Measurements from ENCODE around the gene DIAPH3. TPM values are rescaled to one million over a fixed set of nuclear protein-coding genes. Genes with fewer than 3 reads are reported as not detected.

The DIAPH3 gene
- total and polyA plus RNA-seq, 2 of the 8 experiments (the other 6 are each of a cell fraction or from before 2014, with no cell fraction given), result 8.0 to 30.8 TPM

- no peaks in the 10 kb centered on the region for H3K79me2 ChIP-seq (ENCODE audit: control insufficient read depth in 1 of 2, insufficient read depth in 2 of 2, low read length in 2 of 2)
- H4K20me1 ChIP-seq (replicated peaks in 1 of 2; ENCODE audit: control insufficient read depth in 1 of 2, insufficient read depth in 2 of 2, low read length in 2 of 2), result no peaks in the 10 kb centered on the region
- FAIRE-seq, result no peak
- H2BK12ac ChIP-seq (ENCODE audit: low read depth, low read length), result no peak overlapping the region
- no peaks in the 10 kb centered on the region for H3K79me1 ChIP-seq (ENCODE audit: low read depth, low read length)
- ChIA-PET CTCF (ENCODE audit: partially characterized antibody) (interaction anchor here (1.3 kb wide), 1 partner anchor 12 kb away, joined by 3 read pairs; no protein-coding TSS in a partner anchor), POLR2A (ENCODE audit: partially characterized antibody) (no interaction called here)
- H4K91ac ChIP-seq (replicated peaks; ENCODE audit: insufficient read length, low read length), result no peak overlapping the region
- H3K9me3 ChIP-seq (ENCODE audit: insufficient read depth in 2 of 2, low read depth in 1 of 2, low read length in 1 of 2), result no peaks in the 10 kb centered on the region
- H2BK5ac ChIP-seq (ENCODE audit: low read depth, low read length), result no peak overlapping the region
- H3K36me3 ChIP-seq (ENCODE audit: control insufficient read depth in 2 of 4, insufficient read depth in 4 of 4, low read length in 3 of 4), result no peaks in the 10 kb centered on the region
- H4K8ac ChIP-seq (ENCODE audit: extremely low read depth, insufficient read depth, low read length), result no peak overlapping the region
- H3K14ac ChIP-seq (ENCODE audit: insufficient read length), result no peak overlapping the region
- no peak overlapping the region for H3K4me2 ChIP-seq (ENCODE audit: insufficient read depth in 1 of 2, low read depth in 2 of 2, low read length in 2 of 2)
- H2AFZ ChIP-seq (ENCODE audit: low read length), result no peak overlapping the region
- 95% methylated on average over 2 of the region's 2 CpGs; no CpG with 5 or more reads in 1 of the 2 experiments for WGBS, 2 experiments (ENCODE audit: extremely low coverage in 1 of 2, insufficient coverage in 1 of 2, insufficient read length in 1 of 2, insufficient replicate concordance in 2 of 2, low coverage in 1 of 2, low lambda C conversion rate in 2 of 2, missing lambda C conversion rate in 1 of 2)
- no peak overlapping the region for H2BK15ac ChIP-seq (ENCODE audit: low read length)
- no peak overlapping the region for H3K4me3 ChIP-seq (ENCODE audit: extremely low read depth in 1 of 4, insufficient read depth in 2 of 4, low read depth in 3 of 4, low read length in 4 of 4)
- no peak overlapping the region for H2AK5ac ChIP-seq (ENCODE audit: low read depth, low read length)
- no peaks in the 10 kb centered on the region for H3K4me1 ChIP-seq (replicated peaks in 1 of 4; ENCODE audit: control insufficient read depth in 3 of 4, insufficient read depth in 4 of 4, low read length in 3 of 4)
- H3K23ac ChIP-seq (ENCODE audit: insufficient read length), result no peak overlapping the region
- H3K23me2 ChIP-seq (ENCODE audit: low read depth, low read length), result no peaks in the 10 kb centered on the region
- no peaks in the 10 kb centered on the region for H3K27me3 ChIP-seq (replicated peaks in 1 of 4; ENCODE audit: control insufficient read depth in 3 of 4, extremely low read depth in 1 of 4, insufficient read depth in 3 of 4, low read length in 3 of 4)
- H4K5ac ChIP-seq (ENCODE audit: insufficient read length, low read depth, low read length), result no peak overlapping the region
- no peak overlapping the region for H3K56ac ChIP-seq (replicated peaks; ENCODE audit: insufficient read length, low read depth, low read length)
- no peak overlapping the region for H3K9ac ChIP-seq (replicated peaks in 1 of 4; ENCODE audit: extremely low read depth in 1 of 4, low read depth in 3 of 4, low read length in 3 of 4)
- H3K4ac ChIP-seq (replicated peaks; ENCODE audit: insufficient read length, low read depth, low read length), result no peak overlapping the region
- DNase-seq (ENCODE audit: low read depth in 1 of 2, low spot score in 2 of 2), result no peak
- no peak overlapping the region for H3K27ac ChIP-seq (ENCODE audit: low read depth, low read length)
- no peak overlapping the region for H3K18ac ChIP-seq (ENCODE audit: extremely low read depth, low read length)
- H2BK120ac ChIP-seq (replicated peaks; ENCODE audit: low read depth, low read length), result no peak overlapping the region
- H2BK20ac ChIP-seq (ENCODE audit: low read length), result no peak overlapping the region
- no peak for TF ChIP-seq GABPA (IDR thresholded peaks at IDR 0.05; ENCODE audit: borderline replicate concordance, insufficient read depth, low read length)
These were observed 101.2 kb downstream of the DIAPH3 start for GRCh38 chr13:60062502-60062901.

Measured in H1 (cell line).